Spinal cord (tissue), 10 donors: ENCODE data around the gene CYYR1. TPM values are rescaled to one million over a fixed set of nuclear protein-coding genes. Genes with fewer than 3 reads are reported as not detected.
A peak's percentile ranks its signal among the peaks of the same experiment; 100 is the strongest.

Source experiments
- DNase-seq, 6 donors: peaks; one replicate each; pipeline versions ENCODE4 v3.0.0 to v3.0.0-alpha.2; 2013 to 2015; ENCODE audit warnings: low spot score in 6 of 6, low read depth in 4 of 6
- H3K27ac ChIP-seq: one replicate; pipeline ENCODE4 v1.5.1; 2013; ENCODE audit warnings: low read depth, low read length, control low read depth
- H3K27me3 ChIP-seq: one replicate; pipeline ENCODE4 v1.6.1; 2013; ENCODE audit warnings: low read length; ENCODE audit not compliant: control insufficient read depth, insufficient read depth
- H3K36me3 ChIP-seq: one replicate; pipeline ENCODE4 v1.6.1; 2013; ENCODE audit warnings: low read length; ENCODE audit not compliant: control insufficient read depth, insufficient read depth
- H3K4me1 ChIP-seq: one replicate; pipeline ENCODE4 v1.6.1; 2013; ENCODE audit warnings: low read length; ENCODE audit not compliant: control insufficient read depth, insufficient read depth
- H3K4me3 ChIP-seq: one replicate; pipeline ENCODE4 v1.5.1; 2013; ENCODE audit warnings: low read depth, low read length, control low read depth
- H3K9me3 ChIP-seq: one replicate; pipeline ENCODE4 v1.6.1; 2013; ENCODE audit warnings: low read length; ENCODE audit not compliant: control insufficient read depth, insufficient read depth
- WGBS: methylation state at CpG from one replicate; pipeline ENCODE4 v1.1.5; 2013; ENCODE audit warnings: missing lambda C conversion rate; ENCODE audit not compliant: insufficient coverage; 5-methylcytosine and 5-hydroxymethylcytosine counted together
- polyA plus RNA-seq, 2 donors: library from polyadenylated mRNA; unstranded; fragments of 120-200 nt; gene quantifications; one replicate each; pipeline ENCODE4 v1.2.1, GENCODE V29; 2013; ENCODE audit not compliant: insufficient read length in 2 of 2
- total RNA-seq, 2 donors: library from RNA; depleted of rRNA in 1 of 2; stranded (reverse); fragments of 120-200 nt in 1 of 2; fragments of >200 nt in 1 of 2; gene quantifications; one replicate each; pipeline versions ENCODE4 v1.2.3 to v1.2.4, GENCODE V29; 2013 to 2014
- donor health status: healthy.

Gene CYYR1
- total and polyA plus RNA-seq, 4 donors = 5.4 to 15.5 (median 11.3) TPM

GRCh38 chr21:26449161-26449560 lies 123.9 kb downstream of the CYYR1 start:
- H3K9me3 ChIP-seq = no peaks in the 10 kb centered on the region
- DNase-seq = peak in 1 of 6 donors; percentile 18
- H3K27ac ChIP-seq = no peak overlapping the region
- H3K36me3 ChIP-seq = no peaks in the 10 kb centered on the region
- no peaks in the 10 kb centered on the region for H3K27me3 ChIP-seq
- H3K4me1 ChIP-seq = no peaks in the 10 kb centered on the region
- no peak overlapping the region for H3K4me3 ChIP-seq
- WGBS = 17% methylated on average over 1 of the region's 5 CpGs

- no peaks in the 10 kb centered on the region for H3K27me3 ChIP-seq
- no CpG with 5 or more reads among the region's 4 CpGs for WGBS
- no peak overlapping the region for H3K27ac ChIP-seq
- H3K9me3 ChIP-seq = no peaks in the 10 kb centered on the region
- H3K36me3 ChIP-seq = no peaks in the 10 kb centered on the region
- no peak for DNase-seq
- H3K4me3 ChIP-seq = no peak overlapping the region
- H3K4me1 ChIP-seq = no peaks in the 10 kb centered on the region
Measured at GRCh38 chr21:26448751-26449150, 124.3 kb downstream of the CYYR1 start.

GRCh38 chr21:26447932-26448475 lies 125.1 kb downstream of the CYYR1 start:
- H3K4me3 ChIP-seq = no peak overlapping the region
- 100% methylated on average over 1 of the region's 3 CpGs for WGBS
- H3K27ac ChIP-seq = no peak overlapping the region

GRCh38 chr21:26445440-26445839 lies 127.6 kb downstream of the CYYR1 start:
- 100% methylated on average over 1 of the region's 1 CpG for WGBS
- no peaks in the 10 kb centered on the region for H3K27me3 ChIP-seq
- H3K9me3 ChIP-seq = no peaks in the 10 kb centered on the region
- no peak overlapping the region for H3K4me3 ChIP-seq
- no peak for DNase-seq
- no peaks in the 10 kb centered on the region for H3K4me1 ChIP-seq
- no peak overlapping the region for H3K27ac ChIP-seq
- H3K36me3 ChIP-seq = no peaks in the 10 kb centered on the region

More at GRCh38 chr21:26447932-26448475, 125.1 kb downstream of the CYYR1 start:
- no peaks in the 10 kb centered on the region for H3K4me1 ChIP-seq
- no peak for DNase-seq
- H3K27me3 ChIP-seq = no peaks in the 10 kb centered on the region
- H3K9me3 ChIP-seq = no peaks in the 10 kb centered on the region
- H3K36me3 ChIP-seq = no peaks in the 10 kb centered on the region

GRCh38 chr21:26444646-26445045 lies 128.4 kb downstream of the CYYR1 start:
- H3K27me3 ChIP-seq = no peaks in the 10 kb centered on the region
- no peaks in the 10 kb centered on the region for H3K9me3 ChIP-seq
- H3K4me3 ChIP-seq = no peak overlapping the region
- no peak overlapping the region for H3K27ac ChIP-seq
- no peaks in the 10 kb centered on the region for H3K36me3 ChIP-seq
- no peak for DNase-seq
- no peaks in the 10 kb centered on the region for H3K4me1 ChIP-seq
- WGBS = 100% methylated on average over 1 of the region's 1 CpG

- no CpG with 5 or more reads among the region's 1 CpG for whole genome bisulfite sequencing
- Histone ChIP-seq H3K9me3 (no peaks in the 10 kb centered on the region), H3K4me3 (no peak overlapping the region), H3K36me3 (no peaks in the 10 kb centered on the region), H3K27me3 (no peaks in the 10 kb centered on the region), H3K4me1 (no peaks in the 10 kb centered on the region), H3K27ac (no peak overlapping the region)
- DNase-seq = no peak
Measured at GRCh38 chr21:26443867-26444266, 129.2 kb downstream of the CYYR1 start.

GRCh38 chr21:26443291-26443690 lies 129.8 kb downstream of the CYYR1 start:
- H3K27me3 ChIP-seq = no peaks in the 10 kb centered on the region
- no peaks in the 10 kb centered on the region for H3K9me3 ChIP-seq
- WGBS = no CpG with 5 or more reads among the region's 1 CpG
- no peak overlapping the region for H3K4me3 ChIP-seq
- no peaks in the 10 kb centered on the region for H3K4me1 ChIP-seq
- no peak for DNase-seq
- H3K27ac ChIP-seq = no peak overlapping the region
- H3K36me3 ChIP-seq = no peaks in the 10 kb centered on the region

- WGBS = no CpG with 5 or more reads among the region's 2 CpGs
- no peaks in the 10 kb centered on the region for H3K27me3 ChIP-seq
- H3K36me3 ChIP-seq = no peaks in the 10 kb centered on the region
- no peaks in the 10 kb centered on the region for H3K9me3 ChIP-seq
- no peak overlapping the region for H3K4me3 ChIP-seq
- no peak overlapping the region for H3K27ac ChIP-seq
- H3K4me1 ChIP-seq = no peaks in the 10 kb centered on the region
- DNase-seq = no peak
Measured at GRCh38 chr21:26441149-26441548, 131.9 kb downstream of the CYYR1 start.

- Histone ChIP-seq H3K4me1 (no peaks in the 10 kb centered on the region), H3K27ac (no peak overlapping the region), H3K4me3 (no peak overlapping the region), H3K27me3 (no peaks in the 10 kb centered on the region), H3K36me3 (no peaks in the 10 kb centered on the region), H3K9me3 (no peaks in the 10 kb centered on the region)
- no peak for DNase-seq
Measured at GRCh38 chr21:26438976-26439375, 134.1 kb downstream of the CYYR1 start.

- H3K4me1 ChIP-seq = no peaks in the 10 kb centered on the region
- H3K27ac ChIP-seq = no peak overlapping the region
- DNase-seq = no peak
- no peak overlapping the region for H3K4me3 ChIP-seq
- no CpG with 5 or more reads among the region's 1 CpG for WGBS
- H3K27me3 ChIP-seq = no peaks in the 10 kb centered on the region
- no peaks in the 10 kb centered on the region for H3K9me3 ChIP-seq
- no peaks in the 10 kb centered on the region for H3K36me3 ChIP-seq
Measured at GRCh38 chr21:26437326-26438009, 135.6 kb downstream of the CYYR1 start.
